Measurements from ENCODE around the gene DNAJB9. TPM values are rescaled to one million over a fixed set of nuclear protein-coding genes. Genes with fewer than 3 reads are reported as not detected.
"Not testable (repeated sequence)": the region's sequence is repeated elsewhere in the genome, so short reads cannot be mapped to it uniquely, and the experiment has no call there.

Gene DNAJB9
- total RNA-seq, 4 donors from 2014 or later, result 24.2 to 96.6 (median 67.8) TPM

DNA sequence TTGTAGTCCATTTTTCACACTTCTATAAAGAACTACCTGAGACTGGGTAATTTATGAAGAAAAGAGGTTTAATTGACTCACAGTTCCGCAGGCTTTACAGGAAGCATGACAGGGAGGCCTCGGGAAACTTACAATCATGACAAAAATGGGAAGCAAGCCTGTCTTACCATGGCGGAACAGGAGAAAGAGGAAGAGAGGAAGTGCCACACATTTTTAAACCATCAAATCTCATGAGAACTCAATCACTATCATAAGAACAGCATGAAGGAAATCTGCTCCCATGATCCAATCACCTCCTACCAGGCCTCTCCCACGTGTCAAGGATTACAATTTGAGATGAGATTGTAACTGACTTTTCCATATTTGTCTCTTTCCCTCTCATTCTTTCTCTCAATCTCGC is 34.4 kb upstream of the DNAJB9 start:
- no peaks in the 10 kb centered on the region for H3K36me3 ChIP-seq
- no peak for TF ChIP-seq CTCF (IDR thresholded peaks at IDR 0.05 in 4 of 5, conservative IDR thresholded peaks at IDR 0.05 in 1 of 5)
- TF ChIP-seq POLR2A (IDR thresholded peaks at IDR 0.05), result no peak
- ATAC-seq (no peak), DNase-seq (no peak)
- H3K27me3 ChIP-seq, result no peaks in the 10 kb centered on the region
- no peaks in the 10 kb centered on the region for H3K9me3 ChIP-seq
- no peak overlapping the region for H3K27ac ChIP-seq
- intact Hi-C loops (cut with DNase I; ENCODE audit: low total_unique reads) (no loop called here), in situ Hi-C loops (cut with MboI; ENCODE audit: low sequenced_read_pairs in 4 of 4) (no loop called here)
- H3K4me3 ChIP-seq, result no peak overlapping the region
- no peaks in the 10 kb centered on the region for H3K4me1 ChIP-seq

DNA sequence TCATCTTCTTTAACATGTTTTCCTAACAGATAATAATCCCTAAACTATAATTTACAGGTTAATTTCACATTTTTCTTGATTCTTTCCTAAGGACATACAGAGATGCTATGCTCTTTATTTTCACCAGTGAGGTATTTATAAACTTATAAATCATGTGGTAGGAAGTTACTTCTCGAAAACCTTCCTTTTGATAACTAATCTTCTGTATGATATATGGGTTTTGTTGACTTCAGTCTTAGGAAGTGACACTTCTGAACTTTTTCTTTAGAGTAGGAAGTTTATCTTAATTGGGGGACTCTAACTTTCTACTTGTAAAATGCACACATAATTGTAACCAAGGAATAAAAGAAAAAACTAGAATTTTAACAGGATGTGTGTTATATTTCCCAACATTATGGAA is 33.9 kb upstream of the DNAJB9 start:
- TF ChIP-seq POLR2A (IDR thresholded peaks at IDR 0.05), result no peak
- no peak for TF ChIP-seq CTCF (IDR thresholded peaks at IDR 0.05 in 4 of 5, conservative IDR thresholded peaks at IDR 0.05 in 1 of 5)
- no peaks in the 10 kb centered on the region for H3K27me3 ChIP-seq
- no peaks in the 10 kb centered on the region for H3K9me3 ChIP-seq
- DNase-seq (no peak), ATAC-seq (no peak)
- no peaks in the 10 kb centered on the region for H3K4me1 ChIP-seq
- in situ Hi-C loops (cut with MboI; ENCODE audit: low sequenced_read_pairs in 4 of 4) (no loop called here), intact Hi-C loops (cut with DNase I; ENCODE audit: low total_unique reads) (no loop called here)
- no peak overlapping the region for H3K27ac ChIP-seq
- H3K36me3 ChIP-seq, result no peaks in the 10 kb centered on the region
- H3K4me3 ChIP-seq, result no peak overlapping the region

- H3K36me3 ChIP-seq, result no peaks in the 10 kb centered on the region
- in situ Hi-C loops (cut with MboI; ENCODE audit: low sequenced_read_pairs in 4 of 4), result no loop called here
- no peak overlapping the region for H3K4me3 ChIP-seq
- H3K27ac ChIP-seq, result no peak overlapping the region
- TF ChIP-seq POLR2A (IDR thresholded peaks at IDR 0.05), result no peak
- TF ChIP-seq CTCF (IDR thresholded peaks at IDR 0.05 in 4 of 5, conservative IDR thresholded peaks at IDR 0.05 in 1 of 5), result no peak
- intact Hi-C loops (cut with DNase I; ENCODE audit: low total_unique reads), result no loop called here
- ATAC-seq (no peak), DNase-seq (no peak)
- H3K4me1 ChIP-seq, result no peaks in the 10 kb centered on the region
- H3K9me3 ChIP-seq, result no peaks in the 10 kb centered on the region
- H3K27me3 ChIP-seq, result no peaks in the 10 kb centered on the region
Measured at GRCh38 chr7:108537229-108537628, 32.4 kb upstream of the DNAJB9 start.

GRCh38 chr7:108538236-108538635 is 31.4 kb upstream of the DNAJB9 start:
- H3K27me3 ChIP-seq; in situ Hi-C loops (cut with MboI; ENCODE audit: low sequenced_read_pairs in 4 of 4); intact Hi-C loops (cut with DNase I; ENCODE audit: low total_unique reads): not testable (repeated sequence)

DNA sequence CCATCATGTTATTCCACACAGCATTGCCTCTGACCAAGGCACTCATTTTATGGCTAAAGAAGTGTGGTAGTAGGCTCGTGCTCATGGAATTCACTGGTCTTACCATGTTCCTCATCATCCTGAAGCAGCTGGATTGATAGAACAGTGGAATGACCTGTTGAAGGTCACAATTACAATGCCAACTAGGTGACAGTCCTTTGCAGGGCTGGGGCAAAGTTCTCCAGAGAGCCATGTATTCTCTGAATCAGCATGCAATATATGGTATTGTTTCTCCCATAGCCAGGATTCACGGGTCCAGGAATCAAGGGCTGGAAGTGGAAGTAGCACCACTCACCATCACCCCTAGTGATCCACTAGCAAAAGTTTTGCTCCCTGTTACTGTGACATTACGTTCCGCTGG is 31.0 kb upstream of the DNAJB9 start:
- H3K4me1 ChIP-seq; H3K4me3 ChIP-seq; H3K9me3 ChIP-seq; H3K27me3 ChIP-seq; DNase-seq; intact Hi-C loops (cut with DNase I; ENCODE audit: low total_unique reads); H3K27ac ChIP-seq; H3K36me3 ChIP-seq; in situ Hi-C loops (cut with MboI; ENCODE audit: low sequenced_read_pairs in 4 of 4); ATAC-seq: not testable (repeated sequence)

More at GRCh38 chr7:108538236-108538635, 31.4 kb upstream of the DNAJB9 start:
- H3K27ac ChIP-seq, ATAC-seq, H3K36me3 ChIP-seq, DNase-seq, H3K9me3 ChIP-seq, H3K4me1 ChIP-seq, H3K4me3 ChIP-seq: not testable (repeated sequence)

- H3K4me3 ChIP-seq, result no peak overlapping the region
- no peaks in the 10 kb centered on the region for H3K4me1 ChIP-seq
- no peaks in the 10 kb centered on the region for H3K36me3 ChIP-seq
- in situ Hi-C loops (cut with MboI; ENCODE audit: low sequenced_read_pairs in 4 of 4), result no loop called here
- intact Hi-C loops (cut with DNase I; ENCODE audit: low total_unique reads), result no loop called here
- no peak for TF ChIP-seq POLR2A (IDR thresholded peaks at IDR 0.05)
- no peak for TF ChIP-seq CTCF (IDR thresholded peaks at IDR 0.05 in 4 of 5, conservative IDR thresholded peaks at IDR 0.05 in 1 of 5)
- no peaks in the 10 kb centered on the region for H3K27me3 ChIP-seq
- no peak for ATAC-seq
- H3K27ac ChIP-seq, result no peak overlapping the region
- H3K9me3 ChIP-seq, result no peaks in the 10 kb centered on the region
- no peak for DNase-seq
Measured at GRCh38 chr7:108541478-108541877, 28.2 kb upstream of the DNAJB9 start.

DNA sequence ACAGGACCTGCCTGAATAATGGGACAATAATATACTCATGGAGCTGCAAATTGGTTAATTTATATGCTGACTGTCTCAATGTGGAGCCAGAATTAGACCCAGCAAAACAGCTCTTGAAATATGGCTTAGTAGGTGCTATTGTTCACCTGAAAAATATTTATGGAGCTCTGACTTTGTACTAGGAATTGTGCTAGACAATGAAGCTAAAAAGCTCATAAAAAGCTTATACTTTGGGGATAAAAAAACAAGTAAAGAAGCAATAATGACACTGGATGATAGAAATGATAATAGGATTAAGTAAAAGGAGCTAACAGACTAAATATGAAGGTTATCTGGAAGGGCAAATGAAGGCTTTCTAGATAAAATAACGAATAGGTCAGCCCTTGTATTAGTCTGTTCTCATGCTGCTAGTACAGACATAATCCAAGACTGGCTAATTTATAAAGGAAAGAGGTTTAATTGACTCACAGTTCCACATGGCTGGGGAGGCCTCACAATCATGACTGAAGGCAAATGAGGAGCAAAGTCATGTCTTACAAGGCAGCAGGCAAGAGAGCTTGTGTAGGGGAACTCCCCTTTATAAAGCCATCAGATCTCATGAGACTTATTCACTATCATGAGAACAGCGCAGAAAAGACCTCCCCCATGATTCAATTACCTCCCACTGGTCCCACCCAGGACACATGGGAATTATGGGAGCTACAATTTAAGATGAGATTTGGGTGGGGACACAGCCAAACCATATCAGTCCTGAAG is 21.4 kb upstream of the DNAJB9 start:
- in situ Hi-C loops (cut with MboI; ENCODE audit: low sequenced_read_pairs in 4 of 4); H3K4me3 ChIP-seq; H3K27me3 ChIP-seq; H3K27ac ChIP-seq; DNase-seq; H3K9me3 ChIP-seq; H3K4me1 ChIP-seq; intact Hi-C loops (cut with DNase I; ENCODE audit: low total_unique reads); ATAC-seq; H3K36me3 ChIP-seq: not testable (repeated sequence)

- in situ Hi-C loops (cut with MboI; ENCODE audit: low sequenced_read_pairs in 4 of 4); H3K27me3 ChIP-seq; H3K4me3 ChIP-seq; H3K9me3 ChIP-seq; H3K27ac ChIP-seq; H3K36me3 ChIP-seq; intact Hi-C loops (cut with DNase I; ENCODE audit: low total_unique reads); ATAC-seq; DNase-seq: not testable (repeated sequence)
- H3K4me1 ChIP-seq, result peaks cover 0 to 13% of the 10 kb centered on the region in 2 donors
Measured at GRCh38 chr7:108556665-108557064, 13.0 kb upstream of the DNAJB9 start.

Data from gastrocnemius medialis (tissue), 4 donors.